IPS-15b (cell line): ENCODE measurements around the gene ST8SIA2.

Experiments
- H3K27me3 ChIP-seq: one replicate; pipeline ENCODE4 v1.6.1; 2013; ENCODE audit warnings: low read length; ENCODE audit not compliant: control insufficient read depth, insufficient read depth
- H3K36me3 ChIP-seq: one replicate; pipeline ENCODE4 v1.6.1; 2013; ENCODE audit warnings: low read length; ENCODE audit not compliant: control insufficient read depth, insufficient read depth
- H3K4me1 ChIP-seq: one replicate; pipeline ENCODE4 v1.6.1; 2013; ENCODE audit warnings: mild to moderate bottlenecking, low read length; ENCODE audit not compliant: control insufficient read depth, insufficient read depth
- H3K4me3 ChIP-seq: one replicate; pipeline ENCODE4 v1.5.1; 2013; ENCODE audit warnings: low read depth, low read length
- H3K9ac ChIP-seq: one replicate; pipeline ENCODE4 v1.6.1; 2013; ENCODE audit warnings: low read depth, mild to moderate bottlenecking, low read length
- H3K9me3 ChIP-seq: one replicate; pipeline ENCODE4 v1.6.1; 2013; ENCODE audit warnings: mild to moderate bottlenecking, low read length; ENCODE audit not compliant: control insufficient read depth, insufficient read depth

The ST8SIA2 gene

DNA sequence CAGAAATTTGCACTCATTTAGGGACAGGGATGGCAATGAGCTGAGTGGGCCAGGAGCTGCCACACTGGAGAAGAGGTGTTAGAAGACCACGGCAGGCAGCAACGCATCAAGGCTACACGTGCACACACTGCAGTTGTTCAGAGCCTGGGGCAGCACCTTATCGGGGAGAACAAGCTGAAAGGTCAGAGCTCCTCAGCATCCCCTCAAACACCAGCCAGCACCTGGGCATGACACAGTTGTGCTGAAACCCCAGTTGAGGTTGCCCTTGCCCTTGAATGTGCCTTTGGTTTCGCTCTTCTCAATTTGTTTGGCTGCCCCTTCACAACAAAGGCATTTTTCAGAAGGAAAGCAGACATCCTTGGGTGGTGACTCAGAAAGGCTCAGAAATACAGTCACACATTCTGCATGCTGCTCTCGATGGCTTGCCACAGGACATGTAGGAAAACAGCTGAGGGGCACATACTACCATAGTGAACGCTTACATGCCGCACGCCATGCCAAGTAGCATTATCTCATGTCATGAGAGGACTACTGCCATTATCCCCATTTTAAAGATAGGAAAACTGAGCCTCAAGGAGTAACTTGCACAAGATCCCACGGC, 57.6 kb downstream of the ST8SIA2 start:
- H3K9me3 ChIP-seq: no peaks in the 10 kb centered on the region
- no peaks in the 10 kb centered on the region for H3K27me3 ChIP-seq
- H3K4me1 ChIP-seq: no peaks in the 10 kb centered on the region
- peaks cover 2% of the 10 kb centered on the region for H3K36me3 ChIP-seq
- H3K4me3 ChIP-seq: no peak overlapping the region
- H3K9ac ChIP-seq: no peak overlapping the region

DNA sequence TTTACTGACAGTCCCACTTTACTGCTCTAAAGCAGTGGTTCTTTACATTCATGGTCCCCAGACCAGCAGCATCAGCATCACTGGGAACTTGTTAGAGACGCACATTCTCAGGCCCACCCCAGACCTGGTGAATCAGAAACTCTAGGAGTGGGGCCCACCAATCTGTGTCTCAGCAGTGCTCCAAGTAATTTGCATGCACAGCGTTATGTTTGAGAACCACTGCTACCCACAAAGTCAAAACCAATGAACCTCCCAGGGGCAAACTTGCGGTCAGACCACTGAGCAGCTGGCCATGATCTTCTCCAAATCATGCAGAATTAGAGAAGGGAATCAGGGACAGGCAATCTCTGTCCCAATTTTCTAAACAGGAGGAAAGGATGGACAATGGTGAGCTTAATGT, 58.5 kb downstream of the ST8SIA2 start:
- H3K4me1 ChIP-seq: no peaks in the 10 kb centered on the region
- no peak overlapping the region for H3K9ac ChIP-seq
- no peak overlapping the region for H3K4me3 ChIP-seq
- H3K27me3 ChIP-seq: no peaks in the 10 kb centered on the region
- peaks cover 2% of the 10 kb centered on the region for H3K36me3 ChIP-seq
- H3K9me3 ChIP-seq: no peaks in the 10 kb centered on the region

DNA sequence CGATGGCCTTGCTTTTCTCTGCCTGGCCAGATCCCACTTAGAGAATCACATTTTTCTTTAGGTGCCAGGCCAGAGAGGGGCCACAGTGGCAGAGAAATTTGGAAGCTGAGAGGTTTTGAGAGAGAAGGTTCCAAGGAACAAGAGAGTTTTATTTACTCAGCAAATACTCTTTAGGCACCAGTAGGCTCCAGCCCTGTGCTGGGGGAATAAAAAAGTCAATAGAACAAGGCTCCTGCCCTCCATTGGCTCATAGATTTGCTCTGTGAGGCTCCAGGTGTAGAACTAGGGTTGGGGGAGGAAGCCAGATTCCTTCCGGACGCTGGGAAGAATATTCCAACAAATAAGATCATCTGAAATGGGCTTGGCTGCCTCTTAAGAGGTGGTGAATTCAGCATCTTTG, 59.9 kb downstream of the ST8SIA2 start:
- H3K9ac ChIP-seq: no peak overlapping the region
- H3K4me1 ChIP-seq: no peaks in the 10 kb centered on the region
- no peaks in the 10 kb centered on the region for H3K27me3 ChIP-seq
- peaks cover 2% of the 10 kb centered on the region for H3K36me3 ChIP-seq
- no peak overlapping the region for H3K4me3 ChIP-seq
- no peaks in the 10 kb centered on the region for H3K9me3 ChIP-seq

DNA sequence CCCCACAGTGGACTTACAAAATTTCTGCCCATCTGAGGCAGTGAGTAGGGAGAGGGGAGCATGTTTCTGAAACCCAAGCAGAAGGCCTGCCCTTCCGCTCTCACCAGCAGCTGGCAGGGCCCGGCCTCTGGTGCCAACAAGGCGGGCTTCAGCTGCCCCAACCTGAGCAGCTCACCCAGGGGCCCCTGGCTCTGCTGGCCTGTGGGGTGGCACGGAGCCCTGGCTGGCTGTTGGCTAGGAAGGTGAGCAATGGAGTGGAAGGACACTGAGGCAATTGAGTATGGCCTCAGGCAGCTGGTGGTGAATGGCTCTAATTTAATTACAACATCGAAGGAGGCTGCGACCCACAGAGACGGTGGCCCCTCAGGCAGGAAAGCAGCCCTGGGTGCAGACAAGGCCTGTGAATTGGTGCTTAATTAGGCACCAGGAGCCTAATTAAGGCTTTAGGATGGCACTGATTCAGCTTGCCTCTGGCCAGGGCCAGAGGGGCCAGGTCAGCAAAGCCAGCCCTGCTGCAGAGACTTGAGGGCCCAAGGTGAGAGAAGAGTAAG, 60.9 kb downstream of the ST8SIA2 start:
- H3K9ac ChIP-seq: no peak overlapping the region
- H3K36me3 ChIP-seq: peaks cover 2% of the 10 kb centered on the region
- no peaks in the 10 kb centered on the region for H3K4me1 ChIP-seq
- no peaks in the 10 kb centered on the region for H3K27me3 ChIP-seq
- H3K4me3 ChIP-seq: no peak overlapping the region
- no peaks in the 10 kb centered on the region for H3K9me3 ChIP-seq

- H3K9me3 ChIP-seq: no peaks in the 10 kb centered on the region
- peaks cover 2% of the 10 kb centered on the region for H3K36me3 ChIP-seq
- no peak overlapping the region for H3K9ac ChIP-seq
- H3K4me3 ChIP-seq: no peak overlapping the region
- no peaks in the 10 kb centered on the region for H3K4me1 ChIP-seq
- no peaks in the 10 kb centered on the region for H3K27me3 ChIP-seq
Measured at GRCh38 chr15:92455271-92455670, 61.6 kb downstream of the ST8SIA2 start.

- H3K27me3 ChIP-seq: no peaks in the 10 kb centered on the region
- no peak overlapping the region for H3K4me3 ChIP-seq
- no peak overlapping the region for H3K9ac ChIP-seq
- H3K4me1 ChIP-seq: no peaks in the 10 kb centered on the region
- H3K9me3 ChIP-seq: no peaks in the 10 kb centered on the region
- H3K36me3 ChIP-seq: no peaks in the 10 kb centered on the region
Measured at GRCh38 chr15:92457471-92458041, 63.9 kb downstream of the ST8SIA2 start.

- H3K9me3 ChIP-seq: no peaks in the 10 kb centered on the region
- no peaks in the 10 kb centered on the region for H3K27me3 ChIP-seq
- H3K4me3 ChIP-seq: no peak overlapping the region
- no peak overlapping the region for H3K9ac ChIP-seq
- no peaks in the 10 kb centered on the region for H3K36me3 ChIP-seq
- H3K4me1 ChIP-seq: no peaks in the 10 kb centered on the region
Measured at GRCh38 chr15:92460023-92460422, 66.3 kb downstream of the ST8SIA2 start.

- no peaks in the 10 kb centered on the region for H3K4me1 ChIP-seq
- no peak overlapping the region for H3K9ac ChIP-seq
- no peaks in the 10 kb centered on the region for H3K27me3 ChIP-seq
- H3K9me3 ChIP-seq: no peaks in the 10 kb centered on the region
- no peaks in the 10 kb centered on the region for H3K36me3 ChIP-seq
- H3K4me3 ChIP-seq: no peak overlapping the region
Measured at GRCh38 chr15:92462424-92463125, 68.9 kb downstream of the ST8SIA2 start.

DNA sequence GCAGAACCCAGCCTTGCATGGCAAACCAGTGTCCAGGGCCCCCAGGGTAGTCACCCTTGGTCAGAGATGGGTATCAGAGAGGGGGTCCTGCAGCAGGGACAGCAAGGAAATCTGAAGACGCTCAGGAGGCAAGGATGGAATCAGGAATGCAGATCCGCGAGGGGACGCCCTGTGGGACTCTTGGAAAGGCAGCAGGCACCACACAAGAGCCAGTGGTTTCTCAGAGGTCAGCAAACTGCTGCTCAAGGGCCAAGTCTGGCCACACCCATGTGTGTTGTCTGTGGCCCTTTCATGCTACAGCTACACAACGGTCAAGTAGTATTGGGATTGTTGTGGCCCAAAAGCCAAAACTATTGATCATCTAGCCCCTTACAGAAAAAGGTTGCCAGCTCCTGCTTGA, 69.7 kb downstream of the ST8SIA2 start:
- Histone ChIP-seq H3K36me3 (no peaks in the 10 kb centered on the region), H3K9ac (no peak overlapping the region), H3K4me1 (no peaks in the 10 kb centered on the region), H3K27me3 (no peaks in the 10 kb centered on the region), H3K9me3 (no peaks in the 10 kb centered on the region), H3K4me3 (no peak overlapping the region)

- no peaks in the 10 kb centered on the region for H3K4me1 ChIP-seq
- H3K36me3 ChIP-seq: no peaks in the 10 kb centered on the region
- no peak overlapping the region for H3K9ac ChIP-seq
- H3K4me3 ChIP-seq: no peak overlapping the region
- no peaks in the 10 kb centered on the region for H3K27me3 ChIP-seq
- H3K9me3 ChIP-seq: no peaks in the 10 kb centered on the region
Measured at GRCh38 chr15:92463826-92464225, 70.1 kb downstream of the ST8SIA2 start.

GRCh38 chr15:92466834-92467233, 73.2 kb downstream of the ST8SIA2 start:
- H3K36me3 ChIP-seq: no peaks in the 10 kb centered on the region
- H3K4me3 ChIP-seq: no peak overlapping the region

DNA sequence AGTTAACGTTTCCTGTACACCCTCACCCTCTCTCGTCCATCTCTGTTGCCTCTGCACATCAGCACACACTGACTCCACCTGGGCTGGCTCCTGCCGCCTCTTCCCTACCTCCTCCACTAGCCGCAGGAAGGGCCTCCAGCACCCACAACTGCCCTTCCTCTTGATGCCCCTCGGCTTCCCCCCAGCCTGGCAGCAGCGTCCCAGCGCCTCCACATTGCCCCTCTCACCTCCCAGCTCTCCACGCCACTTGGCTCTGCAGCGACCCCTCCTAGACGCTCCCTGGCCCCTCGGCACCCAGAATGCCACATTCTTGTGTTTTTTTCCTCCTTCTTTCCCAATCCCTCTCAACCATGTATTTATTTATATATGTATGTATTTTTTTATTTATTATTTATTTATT, 73.6 kb downstream of the ST8SIA2 start:
- Histone ChIP-seq H3K4me3 (no peak overlapping the region), H3K9ac (no peak overlapping the region), H3K9me3 (no peaks in the 10 kb centered on the region), H3K27me3 (no peaks in the 10 kb centered on the region), H3K36me3 (no peaks in the 10 kb centered on the region), H3K4me1 (no peaks in the 10 kb centered on the region)

More at GRCh38 chr15:92466834-92467233, 73.2 kb downstream of the ST8SIA2 start:
- Histone ChIP-seq H3K4me1 (no peaks in the 10 kb centered on the region), H3K9ac (no peak overlapping the region), H3K27me3 (no peaks in the 10 kb centered on the region), H3K9me3 (no peaks in the 10 kb centered on the region)
